GM12864 (cell line): ENCODE measurements around the gene PLOD2.

Experiments
- DNase-seq: peaks from one replicate; pipeline ENCODE4 v3.0.0-alpha.2; 2011; ENCODE audit warnings: low read depth
- H3K4me3 ChIP-seq: 2 replicates; pipeline ENCODE4 v1.5.1; 2011; ENCODE audit warnings: mild to moderate bottlenecking, low read depth, low read length, control low read depth
- TF ChIP-seq, protein P1 (sequence below): IDR thresholded peaks from 2 replicates; pipeline ENCODE4 v1.5.1; 2011; ENCODE audit warnings: low read depth, mild to moderate bottlenecking, moderate library complexity, low read length, control low read depth, inconsistent platforms; ENCODE audit errors: missing control alignments

The PLOD2 gene

DNA sequence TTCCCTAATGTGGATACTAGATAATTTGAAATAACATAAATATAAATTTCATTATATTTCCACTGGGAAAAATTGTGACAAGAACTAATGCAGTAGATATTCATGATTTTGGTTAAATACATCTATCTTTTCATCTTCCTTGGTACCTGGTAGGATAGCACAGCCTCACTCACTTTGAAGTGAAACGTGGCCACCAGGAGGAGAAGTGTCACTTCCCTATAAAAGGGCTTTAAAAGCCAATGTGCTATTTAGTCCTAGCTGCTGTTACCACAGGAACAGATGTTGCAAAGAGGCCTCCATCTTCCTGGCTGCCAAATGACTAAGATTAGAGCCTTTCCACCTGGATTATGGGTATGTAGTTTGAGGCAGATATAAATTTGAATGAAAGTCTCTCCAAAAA lies 140.0 kb downstream of the PLOD2 start:
- TF ChIP-seq, protein P1, sequence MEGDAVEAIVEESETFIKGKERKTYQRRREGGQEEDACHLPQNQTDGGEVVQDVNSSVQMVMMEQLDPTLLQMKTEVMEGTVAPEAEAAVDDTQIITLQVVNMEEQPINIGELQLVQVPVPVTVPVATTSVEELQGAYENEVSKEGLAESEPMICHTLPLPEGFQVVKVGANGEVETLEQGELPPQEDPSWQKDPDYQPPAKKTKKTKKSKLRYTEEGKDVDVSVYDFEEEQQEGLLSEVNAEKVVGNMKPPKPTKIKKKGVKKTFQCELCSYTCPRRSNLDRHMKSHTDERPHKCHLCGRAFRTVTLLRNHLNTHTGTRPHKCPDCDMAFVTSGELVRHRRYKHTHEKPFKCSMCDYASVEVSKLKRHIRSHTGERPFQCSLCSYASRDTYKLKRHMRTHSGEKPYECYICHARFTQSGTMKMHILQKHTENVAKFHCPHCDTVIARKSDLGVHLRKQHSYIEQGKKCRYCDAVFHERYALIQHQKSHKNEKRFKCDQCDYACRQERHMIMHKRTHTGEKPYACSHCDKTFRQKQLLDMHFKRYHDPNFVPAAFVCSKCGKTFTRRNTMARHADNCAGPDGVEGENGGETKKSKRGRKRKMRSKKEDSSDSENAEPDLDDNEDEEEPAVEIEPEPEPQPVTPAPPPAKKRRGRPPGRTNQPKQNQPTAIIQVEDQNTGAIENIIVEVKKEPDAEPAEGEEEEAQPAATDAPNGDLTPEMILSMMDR, result no peak
- DNase-seq, result no peak
- H3K4me3 ChIP-seq, result no peak overlapping the region

DNA sequence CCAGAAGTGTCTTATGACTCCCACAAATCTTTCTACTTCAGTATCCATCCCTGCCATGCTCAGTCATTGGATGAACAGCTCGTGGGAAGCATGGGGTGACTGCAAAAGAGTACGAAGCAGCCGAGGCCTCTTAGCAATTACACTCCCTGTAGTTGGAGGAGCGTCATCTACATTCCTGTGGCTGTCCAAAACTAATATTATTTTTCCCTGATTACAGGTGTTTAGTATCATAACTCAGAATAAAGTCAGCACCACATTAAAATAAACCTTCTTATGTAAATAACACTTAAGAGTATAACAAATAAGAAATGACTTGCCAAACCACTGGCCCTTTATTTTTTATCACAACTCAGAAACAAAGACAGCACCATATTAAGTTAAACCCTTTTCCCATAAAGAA lies 141.5 kb downstream of the PLOD2 start:
- TF ChIP-seq, protein P1, result no peak
- DNase-seq, result no peak
- H3K4me3 ChIP-seq, result no peak overlapping the region
